Urothelium cell line (cell line): ENCODE data around the gene SSC4D.
"Not testable (repeated sequence)": the region's sequence is repeated elsewhere in the genome, so short reads cannot be mapped to it uniquely, and the experiment has no call there.

Source experiments
- DNase-seq: peaks from one replicate; pipeline ENCODE4 v3.0.0; 2011; ENCODE audit warnings: low spot score, mixed read lengths
- FAIRE-seq: peaks from 2 replicates; lab custom pipeline; 2011; peaks lifted over from hg19 to GRCh38; lab: Jason Lieb, UNC

Gene SSC4D

GRCh38 chr7:76423666-76424412, 14.3 kb upstream of the SSC4D start:
- peak; percentile 44 for DNase-seq
- FAIRE-seq: no peak

- DNase-seq: peak; percentile 53
- FAIRE-seq: not testable (repeated sequence)
Observed at GRCh38 chr7:76421097-76421496, 11.6 kb upstream of the SSC4D start.

- not testable (repeated sequence) for FAIRE-seq, DNase-seq
Observed at GRCh38 chr7:76417654-76418310, 8.3 kb upstream of the SSC4D start.

GRCh38 chr7:76412249-76412648, 2.8 kb upstream of the SSC4D start:
- DNase-seq (no peak), FAIRE-seq (no peak)

GRCh38 chr7:76411626-76412025, 2.1 kb upstream of the SSC4D start:
- DNase-seq (no peak), FAIRE-seq (no peak)

GRCh38 chr7:76408121-76408560, 1.4 kb downstream of the SSC4D start:
- FAIRE-seq: no peak
- DNase-seq: no peak

GRCh38 chr7:76407718-76408117, 1.8 kb downstream of the SSC4D start:
- no peak for DNase-seq
- no peak for FAIRE-seq

DNA sequence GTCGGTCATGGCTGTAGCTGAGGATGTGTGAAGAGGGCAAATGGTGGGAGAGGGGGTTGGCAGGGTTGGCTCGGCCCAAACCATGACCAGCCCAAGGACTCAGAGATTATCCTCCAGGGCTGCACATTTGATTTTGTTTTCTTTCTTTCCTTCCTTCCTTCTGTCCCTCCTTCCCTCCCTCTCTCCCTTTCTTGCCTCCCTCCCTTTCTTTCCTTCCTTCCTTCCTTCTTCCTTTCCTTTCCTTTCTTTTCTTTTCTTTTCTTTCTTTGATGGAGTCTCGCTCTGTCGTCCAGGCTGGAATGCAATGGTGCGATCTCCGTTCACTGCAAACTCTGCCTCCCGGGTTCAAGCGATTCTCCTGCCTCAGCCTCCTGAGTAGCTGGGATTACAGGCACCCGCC, 3.8 kb downstream of the SSC4D start:
- DNase-seq: no peak
- FAIRE-seq: no peak

GRCh38 chr7:76403780-76404494, 5.6 kb downstream of the SSC4D start:
- DNase-seq (no peak), FAIRE-seq (no peak)

GRCh38 chr7:76403097-76403496, 6.4 kb downstream of the SSC4D start:
- not testable (repeated sequence) for FAIRE-seq

DNA sequence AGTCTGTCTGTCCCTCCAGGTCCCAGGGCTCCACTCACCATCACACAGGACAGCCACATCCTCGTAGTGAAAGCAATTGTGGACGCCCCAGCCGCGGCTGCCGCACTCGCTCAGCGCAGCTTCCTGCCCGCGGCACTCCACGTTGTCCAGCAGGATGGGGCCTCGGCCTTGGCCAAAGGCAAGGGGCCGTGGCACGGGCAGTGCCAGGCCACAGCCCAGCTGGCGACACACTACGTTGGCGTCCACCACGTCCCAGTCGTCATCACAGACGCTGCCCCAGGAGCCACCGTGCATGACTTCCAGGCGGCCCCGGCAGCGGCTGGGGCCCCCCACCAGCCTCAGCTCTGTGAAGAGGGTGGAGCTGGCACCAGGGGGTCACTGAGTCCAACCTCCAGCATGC, 9.2 kb downstream of the SSC4D start:
- FAIRE-seq: no peak
- DNase-seq: no peak

More at GRCh38 chr7:76403097-76403496, 6.4 kb downstream of the SSC4D start:
- DNase-seq: not testable (repeated sequence)

GRCh38 chr7:76397409-76398183, 11.9 kb downstream of the SSC4D start:
- DNase-seq (peak; percentile 59), FAIRE-seq (no peak)

GRCh38 chr7:76396864-76397263, 12.6 kb downstream of the SSC4D start:
- no peak for FAIRE-seq
- no peak for DNase-seq

GRCh38 chr7:76395965-76396726, 13.4 kb downstream of the SSC4D start:
- no peak for FAIRE-seq
- no peak for DNase-seq

- DNase-seq, FAIRE-seq: not testable (repeated sequence)
Observed at GRCh38 chr7:76395605-76395964, 13.9 kb downstream of the SSC4D start.

DNA sequence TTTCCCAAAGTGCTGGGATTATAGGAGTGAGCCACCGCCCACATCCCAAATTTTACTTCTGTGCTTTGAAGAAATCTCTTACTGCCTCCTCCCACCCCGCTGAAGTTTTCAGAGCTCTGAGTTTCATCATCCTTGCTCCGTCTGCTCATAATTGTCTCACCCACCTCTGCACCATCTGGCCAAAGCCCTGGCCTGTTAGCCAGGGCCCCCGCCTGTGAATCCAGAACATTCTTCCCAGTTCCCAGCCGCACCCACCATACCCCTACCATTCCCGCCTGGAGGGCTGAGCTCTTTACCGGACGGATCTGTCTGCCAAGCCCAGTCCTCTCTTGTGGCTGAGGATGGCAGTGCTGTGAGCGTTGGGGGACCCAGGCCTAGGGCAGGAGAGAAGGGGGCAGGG, 14.5 kb downstream of the SSC4D start:
- FAIRE-seq (no peak), DNase-seq (no peak)

DNA sequence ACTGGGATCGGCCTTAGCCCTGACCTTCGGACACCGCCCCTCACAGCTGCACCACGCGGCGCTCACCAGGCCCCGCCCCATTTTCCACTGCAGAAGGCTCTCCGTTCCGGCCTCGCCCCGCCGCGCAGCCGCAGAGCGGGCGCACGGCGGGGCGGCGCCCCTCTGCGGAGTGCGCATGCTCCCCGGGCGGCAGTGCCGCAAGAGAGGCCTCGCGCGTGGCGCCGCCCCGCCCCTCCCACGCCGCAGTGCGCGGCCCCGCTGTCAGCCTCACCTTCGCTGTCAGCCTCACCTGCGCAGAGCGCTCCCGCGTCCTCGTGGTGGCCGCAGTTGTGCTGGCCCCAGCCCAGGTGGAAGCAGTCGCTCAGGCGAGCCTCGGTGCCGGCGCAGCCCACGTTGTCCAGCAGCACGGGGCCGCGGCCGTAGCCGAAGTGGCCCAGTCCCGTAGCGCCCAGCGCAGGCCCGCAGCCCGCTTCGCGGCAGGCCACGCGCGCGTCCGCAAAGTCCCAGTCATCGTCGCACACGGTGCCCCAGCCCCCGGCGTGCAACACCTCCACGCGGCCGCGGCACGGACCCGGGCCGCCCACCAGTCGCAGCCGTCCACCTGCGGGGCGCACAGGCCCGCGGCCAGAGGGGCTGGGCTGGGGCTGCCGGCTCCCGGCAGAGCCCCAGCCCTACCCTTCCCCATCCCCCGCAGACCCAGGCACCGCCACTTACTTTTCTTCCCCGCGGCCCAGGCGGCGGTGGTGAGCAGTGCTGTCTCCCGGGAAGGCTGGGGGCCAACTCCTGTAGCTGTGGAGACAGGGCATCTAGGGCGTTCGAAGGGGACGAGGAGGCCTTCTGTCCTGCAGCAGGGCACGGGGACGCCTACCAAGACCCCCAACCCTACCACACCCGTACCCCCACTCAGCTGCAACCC, 16.1 kb downstream of the SSC4D start:
- FAIRE-seq: no peak
- peak; percentile 95 for DNase-seq

- DNase-seq (no peak), FAIRE-seq (no peak)
Observed at GRCh38 chr7:76392531-76393115, 16.9 kb downstream of the SSC4D start.

- FAIRE-seq: no peak
- DNase-seq: no peak
Observed at GRCh38 chr7:76390092-76390491, 19.4 kb downstream of the SSC4D start.
